ENCODE data around the gene EGR1.

EGR1 gene

DNA sequence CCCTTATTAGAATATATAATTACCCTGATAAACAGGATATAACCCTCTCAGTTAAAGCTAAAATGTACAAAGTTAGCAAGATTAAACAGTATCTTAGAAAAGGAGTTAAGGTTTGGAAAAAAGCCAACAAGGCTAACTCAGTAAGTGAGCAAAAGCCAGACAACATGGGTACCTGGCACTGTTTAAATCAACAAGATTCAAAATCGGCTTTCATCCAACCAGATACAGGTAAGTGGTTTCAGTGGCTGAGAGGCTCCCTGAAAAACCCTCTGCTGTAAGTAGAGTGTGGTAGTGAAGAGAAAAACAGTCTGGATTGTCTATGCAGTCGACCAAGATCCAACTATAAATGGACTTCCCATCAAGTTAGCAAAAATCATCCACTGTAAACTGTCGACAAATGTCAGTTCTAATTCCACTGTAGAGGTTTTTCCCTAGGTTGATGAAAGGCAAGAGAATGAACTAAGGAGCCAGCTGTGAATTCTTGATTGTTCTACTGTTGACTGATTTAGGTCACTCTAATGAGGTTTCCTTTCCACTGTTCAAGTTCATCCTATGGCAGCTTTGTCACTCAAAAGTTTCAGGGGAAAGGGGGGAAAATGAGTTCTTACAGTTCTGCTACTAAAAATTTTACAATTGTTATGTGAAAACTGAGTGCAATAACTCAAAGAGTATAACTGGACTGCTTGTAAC is 50.4 kb downstream of the EGR1 start:
- no peak for DNase-seq

DNA sequence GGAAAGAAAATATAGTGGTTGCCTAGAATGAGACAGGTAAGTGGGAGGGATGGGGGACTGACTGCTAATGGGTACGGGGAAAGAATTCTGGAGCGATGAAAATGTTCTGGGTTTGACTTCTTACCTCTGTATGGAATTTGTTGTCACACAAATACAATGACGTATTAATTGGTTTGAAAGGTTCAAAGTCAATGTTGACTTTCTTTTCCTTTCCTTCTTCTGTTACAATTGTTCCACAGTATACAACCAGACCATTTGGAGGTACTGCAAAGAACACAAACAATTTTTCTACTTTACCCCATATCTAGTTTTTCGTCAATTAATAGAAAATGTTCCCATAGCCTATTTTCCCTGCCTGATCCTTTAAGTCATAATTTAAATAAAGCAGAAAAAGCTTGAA is 52.2 kb downstream of the EGR1 start:
- no peak for DNase-seq
